WTC11 (cell line): ENCODE measurements around the gene IGF2BP1. TPM values are rescaled to one million over a fixed set of nuclear protein-coding genes. Genes with fewer than 3 reads are reported as not detected.

ENCODE experiments used
- ATAC-seq: fragments of 200-7000 bp; cut with Tn5 transposase; 2 replicates; pipeline ENCODE4 v1.10.0; 2021; ENCODE audit warnings: mild to moderate bottlenecking, moderate library complexity
- CTCF ChIA-PET: fragments of 300-600 bp; sonication (Branson Sonifier 250); formaldehyde crosslinking; loops from one replicate; lab custom pipeline; 2021; ENCODE audit warnings: antibody characterized with exemption; lab: Charles Lee
- POLR2A ChIA-PET: fragments of 350-600 bp; sonication (Branson Sonifier 250); formaldehyde crosslinking; loops from one replicate; lab custom pipeline; 2021; ENCODE audit warnings: antibody characterized with exemption; lab: Charles Lee
- DNase-seq: peaks from one replicate; pipeline ENCODE4 v3.0.0; 2021; ENCODE audit warnings: low spot score
- H3K27ac Mint-ChIP-seq: 2 replicates; pipeline ENCODE4 v1.8.0; 2021; ENCODE audit warnings: mixed read lengths
- H3K27me3 Mint-ChIP-seq: 2 replicates; pipeline ENCODE4 v1.8.0; 2021; ENCODE audit warnings: low read depth, mild to moderate bottlenecking, moderate library complexity, mixed read lengths
- H3K36me3 Mint-ChIP-seq: 2 replicates; pipeline ENCODE4 v1.8.0; 2021; ENCODE audit warnings: mixed read lengths
- H3K4me1 Mint-ChIP-seq: 2 replicates; pipeline ENCODE4 v1.8.0; 2022; ENCODE audit warnings: mixed read lengths
- H3K4me3 Mint-ChIP-seq: 2 replicates; pipeline ENCODE4 v1.8.0; 2021; ENCODE audit warnings: mild to moderate bottlenecking, moderate library complexity, mixed read lengths
- H3K9me3 Mint-ChIP-seq: 2 replicates; pipeline ENCODE4 v1.8.0; 2021; ENCODE audit warnings: mixed read lengths
- ARID4B ChIP-seq: sonication (generic); formaldehyde crosslinking; IDR thresholded peaks from 2 replicates; pipeline ENCODE4 v1.8.0; 2023; ENCODE audit warnings: missing genetic modification reagents, mild to moderate bottlenecking, borderline replicate concordance
- ATF1 ChIP-seq: sonication (generic); formaldehyde crosslinking; IDR thresholded peaks from 2 replicates; pipeline ENCODE4 v1.8.1; 2023; ENCODE audit warnings: mild to moderate bottlenecking, moderate library complexity, missing genetic modification reagents
- CBFB ChIP-seq: sonication (generic); formaldehyde crosslinking; IDR thresholded peaks from 2 replicates; pipeline ENCODE4 v1.8.1; 2022; ENCODE audit warnings: mild to moderate bottlenecking, low read depth, missing genetic modification reagents
- CREB1 ChIP-seq: sonication (generic); formaldehyde crosslinking; IDR thresholded peaks from 2 replicates; pipeline ENCODE4 v1.8.0; 2023; ENCODE audit warnings: mild to moderate bottlenecking, missing genetic modification reagents
- ELF4 ChIP-seq: sonication (generic); formaldehyde crosslinking; IDR thresholded peaks from 2 replicates; pipeline ENCODE4 v1.8.1; 2022; ENCODE audit warnings: low read depth, mild to moderate bottlenecking, moderate library complexity, missing genetic modification reagents
- ETV6 ChIP-seq: sonication (generic); formaldehyde crosslinking; IDR thresholded peaks from 2 replicates; pipeline ENCODE4 v1.8.1; 2022; ENCODE audit warnings: mild to moderate bottlenecking, missing genetic modification reagents
- FOXP1 ChIP-seq: sonication (generic); formaldehyde crosslinking; IDR thresholded peaks from 2 replicates; pipeline ENCODE4 v1.8.0; 2022; ENCODE audit warnings: missing genetic modification reagents, mild to moderate bottlenecking, moderate library complexity, borderline replicate concordance
- GRHL2 ChIP-seq: fragments of 250-450 bp; sonication (Bioruptor Pico); IDR thresholded peaks from 2 replicates; pipeline ENCODE4 v1.8.0; 2022; ENCODE audit warnings: mild to moderate bottlenecking, moderate library complexity; ENCODE audit not compliant: insufficient replicate concordance, severe bottlenecking
- GTF2I ChIP-seq: fragments of 250-450 bp; sonication (Bioruptor Pico); conservative IDR thresholded peaks from 2 replicates; pipeline ENCODE4 v1.4.0; 2021; ENCODE audit warnings: mild to moderate bottlenecking
- HMGA2 ChIP-seq: fragments of 250-450 bp; sonication (Bioruptor Pico); IDR thresholded peaks from 2 replicates; pipeline ENCODE4 v1.4.0; 2021; ENCODE audit warnings: mild to moderate bottlenecking, moderate library complexity
- KAT7 ChIP-seq: sonication (generic); formaldehyde crosslinking; IDR thresholded peaks from 2 replicates; pipeline ENCODE4 v1.8.1; 2023; ENCODE audit warnings: missing genetic modification reagents, mild to moderate bottlenecking, borderline replicate concordance
- NFYB ChIP-seq: sonication (generic); formaldehyde crosslinking; conservative IDR thresholded peaks from 2 replicates; pipeline ENCODE4 v1.8.0; 2022; ENCODE audit warnings: low read depth, missing genetic modification reagents
- NR2C2 ChIP-seq: sonication (generic); formaldehyde crosslinking; IDR thresholded peaks from 2 replicates; pipeline ENCODE4 v1.8.0; 2022; ENCODE audit warnings: mild to moderate bottlenecking, missing genetic modification reagents
- SMAD4 ChIP-seq: sonication (generic); formaldehyde crosslinking; IDR thresholded peaks from 2 replicates; pipeline ENCODE4 v1.8.0; 2022; ENCODE audit warnings: mild to moderate bottlenecking, missing genetic modification reagents
- TEAD1 ChIP-seq: sonication (generic); formaldehyde crosslinking; IDR thresholded peaks from 2 replicates; pipeline ENCODE4 v1.8.0; 2022; ENCODE audit warnings: mild to moderate bottlenecking, missing genetic modification reagents
- TP53 ChIP-seq: sonication (generic); formaldehyde crosslinking; IDR thresholded peaks from 2 replicates; pipeline ENCODE4 v1.8.1; 2023; ENCODE audit warnings: mild to moderate bottlenecking, missing genetic modification reagents
- USF2 ChIP-seq: sonication (generic); formaldehyde crosslinking; IDR thresholded peaks from 2 replicates; pipeline ENCODE4 v1.8.1; 2023; ENCODE audit warnings: mild to moderate bottlenecking, missing genetic modification reagents, moderate library complexity
- ZNF396 ChIP-seq: fragments of 250-450 bp; sonication (Bioruptor Pico); IDR thresholded peaks from 2 replicates; pipeline ENCODE4 v1.8.0; 2021; ENCODE audit warnings: mild to moderate bottlenecking, moderate library complexity, borderline replicate concordance
- ZNF416 ChIP-seq: fragments of 250-450 bp; sonication (Bioruptor Pico); IDR thresholded peaks from 2 replicates; pipeline ENCODE4 v1.9.0; 2021; ENCODE audit warnings: mild to moderate bottlenecking, inconsistent platforms
- ZNF423 ChIP-seq: fragments of 250-450 bp; sonication (Bioruptor Pico); IDR thresholded peaks from 2 replicates; pipeline ENCODE4 v2.1.2; 2022; ENCODE audit warnings: mild to moderate bottlenecking, moderate library complexity
- total RNA-seq: library from RNA; stranded (reverse); gene quantifications from 3 replicates; pipeline ENCODE4 v1.2.3, GENCODE V29; 2021
- TF ChIP-seq, protein P1 (sequence below): sonication (generic); formaldehyde crosslinking; IDR thresholded peaks from 2 replicates; pipeline ENCODE4 v1.8.0; 2023; ENCODE audit warnings: missing genetic modification reagents
- TF ChIP-seq, protein P2 (sequence below): sonication (generic); formaldehyde crosslinking; conservative IDR thresholded peaks from 2 replicates; pipeline ENCODE4 v1.8.1; 2023; ENCODE audit warnings: mild to moderate bottlenecking, low read depth, missing genetic modification reagents, moderate library complexity
- TF ChIP-seq, protein P3 (sequence below): fragments of 250-450 bp; sonication (Bioruptor Pico); IDR thresholded peaks from 2 replicates; pipeline ENCODE4 v1.8.0; 2021; ENCODE audit warnings: mild to moderate bottlenecking
- TF ChIP-seq, protein P4 (sequence below): sonication (generic); formaldehyde crosslinking; IDR thresholded peaks from 2 replicates; pipeline ENCODE4 v1.8.1; 2023; ENCODE audit warnings: mild to moderate bottlenecking, missing genetic modification reagents, borderline replicate concordance

The IGF2BP1 gene
- total RNA-seq, 1 experiment from 2014 or later = 392 TPM

DNA sequence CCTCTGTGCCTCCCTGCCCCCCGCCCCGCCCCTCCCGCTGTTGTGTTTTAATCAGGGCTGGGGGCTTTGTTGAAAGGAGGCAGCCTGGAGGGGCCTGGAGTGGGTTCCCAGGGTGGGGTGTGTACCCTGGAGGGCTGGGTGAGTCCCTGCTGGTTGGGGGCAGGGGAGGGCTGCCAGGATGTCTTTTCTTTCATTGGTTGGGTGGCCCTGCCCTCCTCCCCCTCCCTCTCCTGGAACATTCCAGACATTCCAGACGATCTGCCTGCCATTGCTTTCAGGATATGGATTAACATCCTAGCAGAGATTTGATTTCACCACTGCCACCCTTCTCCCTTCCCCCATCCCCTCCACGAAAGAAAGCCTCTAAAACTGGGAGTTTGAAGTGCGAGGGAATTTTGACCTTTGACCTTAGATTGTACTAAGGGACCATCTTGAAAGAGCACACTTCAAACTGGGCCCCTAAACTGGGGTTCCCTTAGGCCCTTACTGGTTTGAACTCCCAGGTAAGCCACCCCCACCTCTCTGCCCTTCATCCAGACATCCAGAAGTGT, 25.3 kb downstream of the IGF2BP1 start:
- peak; percentile 89 for DNase-seq
- ChIA-PET POLR2A (interaction anchor here (1.3 to 1.5 kb wide), 2 partner anchors 10 to 26 kb away, joined by 7 to 13 read pairs; partner anchors contain the start of gene IGF2BP1), CTCF (interaction anchor here (1.0 to 3.6 kb wide), 4 partner anchors 9 to 143 kb away, joined by 3 to 40 read pairs (median 4); no protein-coding TSS in a partner anchor)
- Mint-ChIP-seq H3K36me3 (peaks cover 42% of the 10 kb centered on the region), H3K9me3 (no peaks in the 10 kb centered on the region), H3K4me3 (peak overlapping the region; percentile 50), H3K4me1 (peaks cover 70% of the 10 kb centered on the region), H3K27ac (peak overlapping the region; percentile 99), H3K27me3 (no peaks in the 10 kb centered on the region)
- ATAC-seq = peak; percentile 90
- no peak for TF ChIP-seq HMGA2 (CRISPR knock-in tag)
- peak; percentile 35; the same call in 1 of the 2 replicates for TF ChIP-seq TP53 (CRISPR knock-in tag)
- no peak for TF ChIP-seq ZNF396 (CRISPR knock-in tag)
- TF ChIP-seq FOXP1 (CRISPR knock-in tag) = no peak
- TF ChIP-seq ZNF416 (CRISPR knock-in tag) = no peak
- TF ChIP-seq TEAD1 = peak; percentile 99
- TF ChIP-seq ARID4B (CRISPR knock-in tag) = no peak
- TF ChIP-seq NR2C2 (CRISPR knock-in tag) = peak; percentile 63
- no peak for TF ChIP-seq GTF2I (CRISPR knock-in tag)
- peak; percentile 32; the same call in 1 of the 2 replicates for TF ChIP-seq USF2 (CRISPR knock-in tag)
- no peak for TF ChIP-seq NFYB (CRISPR knock-in tag)
- TF ChIP-seq CBFB (CRISPR knock-in tag) = no peak
- TF ChIP-seq GRHL2 (CRISPR knock-in tag) = no peak
- TF ChIP-seq, protein P1, sequence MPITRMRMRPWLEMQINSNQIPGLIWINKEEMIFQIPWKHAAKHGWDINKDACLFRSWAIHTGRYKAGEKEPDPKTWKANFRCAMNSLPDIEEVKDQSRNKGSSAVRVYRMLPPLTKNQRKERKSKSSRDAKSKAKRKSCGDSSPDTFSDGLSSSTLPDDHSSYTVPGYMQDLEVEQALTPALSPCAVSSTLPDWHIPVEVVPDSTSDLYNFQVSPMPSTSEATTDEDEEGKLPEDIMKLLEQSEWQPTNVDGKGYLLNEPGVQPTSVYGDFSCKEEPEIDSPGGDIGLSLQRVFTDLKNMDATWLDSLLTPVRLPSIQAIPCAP = no peak
- TF ChIP-seq, protein P2, sequence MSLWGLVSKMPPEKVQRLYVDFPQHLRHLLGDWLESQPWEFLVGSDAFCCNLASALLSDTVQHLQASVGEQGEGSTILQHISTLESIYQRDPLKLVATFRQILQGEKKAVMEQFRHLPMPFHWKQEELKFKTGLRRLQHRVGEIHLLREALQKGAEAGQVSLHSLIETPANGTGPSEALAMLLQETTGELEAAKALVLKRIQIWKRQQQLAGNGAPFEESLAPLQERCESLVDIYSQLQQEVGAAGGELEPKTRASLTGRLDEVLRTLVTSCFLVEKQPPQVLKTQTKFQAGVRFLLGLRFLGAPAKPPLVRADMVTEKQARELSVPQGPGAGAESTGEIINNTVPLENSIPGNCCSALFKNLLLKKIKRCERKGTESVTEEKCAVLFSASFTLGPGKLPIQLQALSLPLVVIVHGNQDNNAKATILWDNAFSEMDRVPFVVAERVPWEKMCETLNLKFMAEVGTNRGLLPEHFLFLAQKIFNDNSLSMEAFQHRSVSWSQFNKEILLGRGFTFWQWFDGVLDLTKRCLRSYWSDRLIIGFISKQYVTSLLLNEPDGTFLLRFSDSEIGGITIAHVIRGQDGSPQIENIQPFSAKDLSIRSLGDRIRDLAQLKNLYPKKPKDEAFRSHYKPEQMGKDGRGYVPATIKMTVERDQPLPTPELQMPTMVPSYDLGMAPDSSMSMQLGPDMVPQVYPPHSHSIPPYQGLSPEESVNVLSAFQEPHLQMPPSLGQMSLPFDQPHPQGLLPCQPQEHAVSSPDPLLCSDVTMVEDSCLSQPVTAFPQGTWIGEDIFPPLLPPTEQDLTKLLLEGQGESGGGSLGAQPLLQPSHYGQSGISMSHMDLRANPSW = no peak
- no peak for TF ChIP-seq ELF4 (CRISPR knock-in tag)
- TF ChIP-seq KAT7 (CRISPR knock-in tag) = no peak
- TF ChIP-seq, protein P3, sequence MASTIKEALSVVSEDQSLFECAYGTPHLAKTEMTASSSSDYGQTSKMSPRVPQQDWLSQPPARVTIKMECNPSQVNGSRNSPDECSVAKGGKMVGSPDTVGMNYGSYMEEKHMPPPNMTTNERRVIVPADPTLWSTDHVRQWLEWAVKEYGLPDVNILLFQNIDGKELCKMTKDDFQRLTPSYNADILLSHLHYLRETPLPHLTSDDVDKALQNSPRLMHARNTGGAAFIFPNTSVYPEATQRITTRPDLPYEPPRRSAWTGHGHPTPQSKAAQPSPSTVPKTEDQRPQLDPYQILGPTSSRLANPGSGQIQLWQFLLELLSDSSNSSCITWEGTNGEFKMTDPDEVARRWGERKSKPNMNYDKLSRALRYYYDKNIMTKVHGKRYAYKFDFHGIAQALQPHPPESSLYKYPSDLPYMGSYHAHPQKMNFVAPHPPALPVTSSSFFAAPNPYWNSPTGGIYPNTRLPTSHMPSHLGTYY (CRISPR knock-in tag) = no peak
- no peak for TF ChIP-seq SMAD4 (CRISPR knock-in tag)
- TF ChIP-seq ZNF423 (CRISPR knock-in tag) = peak; percentile 100
- TF ChIP-seq, protein P4, sequence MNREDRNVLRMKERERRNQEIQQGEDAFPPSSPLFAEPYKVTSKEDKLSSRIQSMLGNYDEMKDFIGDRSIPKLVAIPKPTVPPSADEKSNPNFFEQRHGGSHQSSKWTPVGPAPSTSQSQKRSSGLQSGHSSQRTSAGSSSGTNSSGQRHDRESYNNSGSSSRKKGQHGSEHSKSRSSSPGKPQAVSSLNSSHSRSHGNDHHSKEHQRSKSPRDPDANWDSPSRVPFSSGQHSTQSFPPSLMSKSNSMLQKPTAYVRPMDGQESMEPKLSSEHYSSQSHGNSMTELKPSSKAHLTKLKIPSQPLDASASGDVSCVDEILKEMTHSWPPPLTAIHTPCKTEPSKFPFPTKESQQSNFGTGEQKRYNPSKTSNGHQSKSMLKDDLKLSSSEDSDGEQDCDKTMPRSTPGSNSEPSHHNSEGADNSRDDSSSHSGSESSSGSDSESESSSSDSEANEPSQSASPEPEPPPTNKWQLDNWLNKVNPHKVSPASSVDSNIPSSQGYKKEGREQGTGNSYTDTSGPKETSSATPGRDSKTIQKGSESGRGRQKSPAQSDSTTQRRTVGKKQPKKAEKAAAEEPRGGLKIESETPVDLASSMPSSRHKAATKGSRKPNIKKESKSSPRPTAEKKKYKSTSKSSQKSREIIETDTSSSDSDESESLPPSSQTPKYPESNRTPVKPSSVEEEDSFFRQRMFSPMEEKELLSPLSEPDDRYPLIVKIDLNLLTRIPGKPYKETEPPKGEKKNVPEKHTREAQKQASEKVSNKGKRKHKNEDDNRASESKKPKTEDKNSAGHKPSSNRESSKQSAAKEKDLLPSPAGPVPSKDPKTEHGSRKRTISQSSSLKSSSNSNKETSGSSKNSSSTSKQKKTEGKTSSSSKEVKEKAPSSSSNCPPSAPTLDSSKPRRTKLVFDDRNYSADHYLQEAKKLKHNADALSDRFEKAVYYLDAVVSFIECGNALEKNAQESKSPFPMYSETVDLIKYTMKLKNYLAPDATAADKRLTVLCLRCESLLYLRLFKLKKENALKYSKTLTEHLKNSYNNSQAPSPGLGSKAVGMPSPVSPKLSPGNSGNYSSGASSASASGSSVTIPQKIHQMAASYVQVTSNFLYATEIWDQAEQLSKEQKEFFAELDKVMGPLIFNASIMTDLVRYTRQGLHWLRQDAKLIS (CRISPR knock-in tag) = no peak
- TF ChIP-seq CREB1 (CRISPR knock-in tag) = no peak
- no peak for TF ChIP-seq ATF1
- TF ChIP-seq ETV6 (CRISPR knock-in tag) = no peak
